Heart left ventricle (tissue), 13 donors: ENCODE data around the gene SPARC.

Experiments used
- CTCF ChIP-seq, 12 donors: fragments of 200-600 bp; sonication (generic) in 4 of 12; IDR thresholded peaks; one replicate each; pipeline versions ENCODE4 v1.5.0 to v1.8.0; 2018 to 2022; ENCODE audit warnings: antibody characterized with exemption in 12 of 12, mild to moderate bottlenecking in 5 of 12
- POLR2A ChIP-seq, 2 donors: fragments of 450-650 bp; IDR thresholded peaks; one replicate each; pipeline ENCODE4 v1.6.1; 2017; ENCODE audit warnings: antibody characterized with exemption in 2 of 2, mild to moderate bottlenecking in 2 of 2, moderate library complexity in 2 of 2
- donor health status: ischemic (EF 13 %, LVEDD 7.1; RV severe dilation, severe dysfunction).
- donor health status: DM: no; HTN: yes; CAD: no.
- donor health status: DM: no; HTN: no; CAD: no.
- donor health status: ischemic (EF 25% LVEDD 6.9; RV normal size, moderate dysfunction).
- donor health status: ischemic (EF 25% LVEDD 5.7; RV mildly dilated, moderate dysfunction).
- donor health status: ischemic (EF 35%, LVEDD 5.7; RV mildly dilated, moderate dysfunction).
- donor health status: nonischemic (EF 11% LVEDD 7.7; RV severe dilation, severe dysfunction).
- donor health status: DM: yes; HTN: yes; CAD: no.
- donor health status: PGD.
- donor health status: ischemic (EF 29% LVEDD 5.4; RV normal size, mild dysfunction).
- donor health status: nonischemic (EF 23%, LVEDD 6.1; RV moderate dilation, normal function).

GRCh38 chr5:151682751-151683331 is 3.9 kb downstream of the SPARC start:
- peak in 1 of 12 donors; percentile 8 for TF ChIP-seq CTCF (IDR thresholded peaks at IDR 0.05)
- no peak for TF ChIP-seq POLR2A (IDR thresholded peaks at IDR 0.05)
